ENCODE data around the gene TFG. TPM values are rescaled to one million over a fixed set of nuclear protein-coding genes. Genes with fewer than 3 reads are reported as not detected.

Gene TFG
- total and polyA plus RNA-seq, 10 of the 15 experiments (the other 5 are each of a cell fraction or from before 2014, with no cell fraction given): 29.3 to 126 (median 57.6) TPM

- ATAC-seq: no peak
- Histone ChIP-seq H3K79me2 (ENCODE audit: control insufficient read depth, insufficient read depth, low read length) (no peaks in the 10 kb centered on the region), H2AFZ (ENCODE audit: control insufficient read depth, low read depth, low read length) (no peak overlapping the region), H3K27ac (ENCODE audit: control insufficient read depth, insufficient read depth) (no peak overlapping the region), H3K4me2 (ENCODE audit: control insufficient read depth, insufficient read depth) (no peak overlapping the region), H3K27me3 (replicated peaks in 1 of 2; ENCODE audit: control insufficient read depth in 2 of 2, insufficient read depth in 2 of 2, low read length in 1 of 2) (no peaks in the 10 kb centered on the region), H3K4me3 (no peak overlapping the region), H3K9me3 (replicated peaks; ENCODE audit: control insufficient read depth, insufficient read depth, low read length) (no peaks in the 10 kb centered on the region), H3K9ac (ENCODE audit: control insufficient read depth, insufficient read depth, low read length) (no peak overlapping the region), H4K20me1 (ENCODE audit: control insufficient read depth, insufficient read depth) (no peaks in the 10 kb centered on the region), H3K36me3 (ENCODE audit: control insufficient read depth in 2 of 2, insufficient read depth in 2 of 2, low read length in 1 of 2) (peaks cover 5 to 41% of the 10 kb centered on the region in 2 experiments), H3K4me1 (ENCODE audit: control insufficient read depth, insufficient read depth, low read length) (no peaks in the 10 kb centered on the region)
- CTCF ChIA-PET: interaction anchor here (1.0 to 1.4 kb wide), 5 partner anchors 9 to 912 kb away, joined by 3 to 4 read pairs (median 3); no protein-coding TSS in a partner anchor
- intact Hi-C loops (cut with micrococcal nuclease; ENCODE audit: unreplicated experiment): no loop called here
- no peak for DNase-seq (ENCODE audit: low read depth, low spot score)
- TF ChIP-seq E2F8 (IDR thresholded peaks at IDR 0.05; ENCODE audit: low read depth, partially characterized antibody) (no peak), TCF3 (IDR thresholded peaks at IDR 0.05; ENCODE audit: borderline replicate concordance, insufficient read depth, low read depth, low read length) (no peak), CBFB (IDR thresholded peaks at IDR 0.05; ENCODE audit: low read depth) (no peak), SMARCA5 (IDR thresholded peaks at IDR 0.05) (no peak), NKRF (conservative IDR thresholded peaks at IDR 0.05) (no peak)
- in situ Hi-C loops (cut with MboI): no loop called here
- 78% methylated on average over 3 of the region's 3 CpGs for WGBS (ENCODE audit: insufficient coverage, insufficient replicate concordance, low lambda C conversion rate, missing lambda C conversion rate)
- BruUV-seq (replicated peaks): no TSS peak
- FAIRE-seq: no peak
- RAD21 ChIA-PET (ENCODE audit: unreplicated experiment): interaction anchor here (0.9 kb wide), 1 partner anchor 281 kb away, joined by 4 read pairs; no protein-coding TSS in a partner anchor
- SMC1A ChIA-PET (ENCODE audit: uncharacterized antibody, unreplicated experiment): interaction anchor here (0.9 to 2.1 kb wide), 8 partner anchors 8 to 140 kb away, joined by 3 to 5 read pairs (median 4); no protein-coding TSS in a partner anchor
- POLR2A ChIA-PET: interaction anchor here (0.6 kb wide), 1 partner anchor 91 kb away, joined by 3 read pairs; no protein-coding TSS in a partner anchor
Measured at GRCh38 chr3:100743535-100743934, 34.2 kb downstream of the TFG start.
